Measurements from ENCODE around the gene RBPJ. TPM values are rescaled to one million over a fixed set of nuclear protein-coding genes. Genes with fewer than 3 reads are reported as not detected.

RBPJ gene
- total RNA-seq, 1 donor from 2014 or later: 120 TPM

DNA sequence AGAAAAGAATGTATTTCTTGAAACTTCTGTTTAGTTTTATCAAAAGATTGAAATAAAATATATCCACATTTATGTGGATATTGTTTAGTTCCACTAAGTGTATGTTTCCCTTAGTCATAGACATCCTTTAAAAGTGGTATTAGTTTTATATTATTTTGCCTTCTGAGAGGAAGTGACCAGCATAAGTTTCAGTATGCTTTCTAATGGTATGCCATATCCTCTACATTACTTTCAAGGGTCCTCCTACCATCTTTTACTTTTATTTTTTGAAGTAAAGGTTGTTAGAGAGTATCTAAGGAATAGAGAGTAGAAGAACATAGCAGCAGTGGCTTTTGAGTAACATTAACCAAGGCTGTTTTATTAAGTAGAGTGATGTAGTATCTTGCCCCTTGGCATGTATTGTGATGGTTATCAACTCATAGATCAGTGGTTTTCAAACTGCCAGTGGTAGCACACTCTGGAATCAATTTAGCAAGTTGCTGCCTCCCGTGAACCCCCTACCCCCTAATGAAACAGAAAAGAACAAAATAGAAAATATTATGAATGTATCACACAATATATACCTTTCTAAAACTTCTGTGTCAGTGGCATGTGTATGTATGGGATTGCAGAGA is 44.8 kb downstream of the RBPJ start:
- peaks cover 100% of the 10 kb centered on the region for H3K79me2 ChIP-seq (ENCODE audit: low read depth)
- H3K27me3 ChIP-seq: no peaks in the 10 kb centered on the region
- peaks cover 20% of the 10 kb centered on the region for H3K4me1 Mint-ChIP-seq
- peaks cover 88% of the 10 kb centered on the region for H4K20me1 ChIP-seq (ENCODE audit: low read depth)
- H2AFZ ChIP-seq (replicated peaks): no peak overlapping the region
- no peaks in the 10 kb centered on the region for H3F3A ChIP-seq (ENCODE audit: low read depth)
- no peaks in the 10 kb centered on the region for H3K9me3 ChIP-seq (ENCODE audit: low read depth)
- no peak overlapping the region for H3K4me3 Mint-ChIP-seq
- peak overlapping the region; percentile 26 for H3K27ac ChIP-seq
- no peaks in the 10 kb centered on the region for H3K27me3 Mint-ChIP-seq (ENCODE audit: insufficient read depth, low read depth)
- no peak overlapping the region for H3K4me3 ChIP-seq
- peaks cover 16% of the 10 kb centered on the region for H3K36me3 Mint-ChIP-seq
- no peaks in the 10 kb centered on the region for H3K36me3 ChIP-seq
- peaks cover 30% of the 10 kb centered on the region for H3K4me1 ChIP-seq
- TF ChIP-seq, protein P1, sequence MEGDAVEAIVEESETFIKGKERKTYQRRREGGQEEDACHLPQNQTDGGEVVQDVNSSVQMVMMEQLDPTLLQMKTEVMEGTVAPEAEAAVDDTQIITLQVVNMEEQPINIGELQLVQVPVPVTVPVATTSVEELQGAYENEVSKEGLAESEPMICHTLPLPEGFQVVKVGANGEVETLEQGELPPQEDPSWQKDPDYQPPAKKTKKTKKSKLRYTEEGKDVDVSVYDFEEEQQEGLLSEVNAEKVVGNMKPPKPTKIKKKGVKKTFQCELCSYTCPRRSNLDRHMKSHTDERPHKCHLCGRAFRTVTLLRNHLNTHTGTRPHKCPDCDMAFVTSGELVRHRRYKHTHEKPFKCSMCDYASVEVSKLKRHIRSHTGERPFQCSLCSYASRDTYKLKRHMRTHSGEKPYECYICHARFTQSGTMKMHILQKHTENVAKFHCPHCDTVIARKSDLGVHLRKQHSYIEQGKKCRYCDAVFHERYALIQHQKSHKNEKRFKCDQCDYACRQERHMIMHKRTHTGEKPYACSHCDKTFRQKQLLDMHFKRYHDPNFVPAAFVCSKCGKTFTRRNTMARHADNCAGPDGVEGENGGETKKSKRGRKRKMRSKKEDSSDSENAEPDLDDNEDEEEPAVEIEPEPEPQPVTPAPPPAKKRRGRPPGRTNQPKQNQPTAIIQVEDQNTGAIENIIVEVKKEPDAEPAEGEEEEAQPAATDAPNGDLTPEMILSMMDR (IDR thresholded peaks at IDR 0.05): no peak
- TF ChIP-seq EZH2phosphoT487 (IDR thresholded peaks at IDR 0.05) (no peak), EZH2 (IDR thresholded peaks at IDR 0.05) (no peak)
- no peak overlapping the region for H3K9ac ChIP-seq
- no peaks in the 10 kb centered on the region for H3K9me3 Mint-ChIP-seq
- no peak overlapping the region for H3K4me2 ChIP-seq
- no peak for DNase-seq (ENCODE audit: low spot score)
- no peak overlapping the region for H3K27ac Mint-ChIP-seq

DNA sequence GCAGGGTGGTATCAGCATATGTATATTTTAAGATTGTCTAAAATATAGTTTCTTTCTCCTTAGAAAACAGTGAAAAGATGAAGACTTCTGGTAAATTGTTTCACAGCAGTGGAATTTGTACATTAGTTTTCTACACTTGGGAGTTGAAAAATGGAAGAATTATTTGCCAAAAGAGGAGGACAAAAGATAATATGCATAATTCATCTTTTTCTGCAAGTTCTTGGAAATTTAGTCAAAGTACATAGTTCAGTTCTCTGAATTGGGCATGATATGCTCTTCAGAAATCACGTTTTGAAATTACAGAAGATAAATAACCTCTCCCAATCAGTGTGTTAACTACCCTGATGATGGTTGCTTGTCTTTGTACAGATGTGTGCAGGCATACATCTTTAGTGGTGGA is 47.0 kb downstream of the RBPJ start:
- Mint-ChIP-seq H3K9me3 (no peaks in the 10 kb centered on the region), H3K27ac (no peak overlapping the region), H3K4me3 (no peak overlapping the region), H3K27me3 (ENCODE audit: insufficient read depth, low read depth) (no peaks in the 10 kb centered on the region), H3K36me3 (peaks cover 11% of the 10 kb centered on the region), H3K4me1 (peaks cover 28% of the 10 kb centered on the region)
- H3K36me3 ChIP-seq: no peaks in the 10 kb centered on the region
- no peaks in the 10 kb centered on the region for H3K9me3 ChIP-seq (ENCODE audit: low read depth)
- no peak for DNase-seq (ENCODE audit: low spot score)
- H3K4me3 ChIP-seq: no peak overlapping the region
- peak overlapping the region; percentile 1 for H3K4me2 ChIP-seq
- peaks cover 42% of the 10 kb centered on the region for H3K4me1 ChIP-seq
- H3K79me2 ChIP-seq (ENCODE audit: low read depth): peaks cover 100% of the 10 kb centered on the region
- no peak overlapping the region for H3K9ac ChIP-seq
- H3K27me3 ChIP-seq: no peaks in the 10 kb centered on the region
- H3F3A ChIP-seq (ENCODE audit: low read depth): no peaks in the 10 kb centered on the region
- peaks cover 79% of the 10 kb centered on the region for H4K20me1 ChIP-seq (ENCODE audit: low read depth)
- H3K27ac ChIP-seq: peak overlapping the region; percentile 5
- TF ChIP-seq, protein P1 (IDR thresholded peaks at IDR 0.05): no peak
- no peak for TF ChIP-seq EZH2 (IDR thresholded peaks at IDR 0.05)
- H2AFZ ChIP-seq (replicated peaks): no peak overlapping the region

DNA sequence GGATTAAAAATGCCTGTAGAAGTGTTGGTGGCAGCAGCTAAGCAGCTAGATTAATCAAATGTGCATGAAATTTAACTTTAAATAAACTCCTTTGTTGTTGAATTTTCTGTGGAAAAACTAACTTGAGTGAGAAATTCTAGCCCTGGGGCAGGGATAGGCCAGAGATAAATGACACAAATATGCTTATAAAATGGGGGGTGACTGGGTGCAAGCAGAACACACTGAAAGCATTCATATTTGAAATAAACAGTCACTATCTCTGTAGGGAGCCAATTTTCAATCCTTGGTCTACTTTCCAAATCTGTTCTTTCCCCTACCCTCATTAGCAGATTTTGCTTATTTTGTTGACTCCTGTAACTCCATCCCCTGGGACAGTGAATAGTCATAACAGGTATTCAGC is 47.9 kb downstream of the RBPJ start:
- Histone ChIP-seq H3K9me3 (ENCODE audit: low read depth) (no peaks in the 10 kb centered on the region), H3K4me1 (peaks cover 42% of the 10 kb centered on the region), H3K27me3 (no peaks in the 10 kb centered on the region), H3K4me3 (no peak overlapping the region), H3K79me2 (ENCODE audit: low read depth) (peaks cover 100% of the 10 kb centered on the region), H3K9ac (no peak overlapping the region), H3F3A (ENCODE audit: low read depth) (no peaks in the 10 kb centered on the region), H4K20me1 (ENCODE audit: low read depth) (peaks cover 81% of the 10 kb centered on the region), H2AFZ (replicated peaks) (no peak overlapping the region), H3K27ac (no peak overlapping the region), H3K4me2 (no peak overlapping the region), H3K36me3 (no peaks in the 10 kb centered on the region)
- Mint-ChIP-seq H3K4me3 (no peak overlapping the region), H3K4me1 (peaks cover 28% of the 10 kb centered on the region), H3K9me3 (no peaks in the 10 kb centered on the region), H3K27me3 (ENCODE audit: insufficient read depth, low read depth) (no peaks in the 10 kb centered on the region), H3K27ac (no peak overlapping the region), H3K36me3 (peaks cover 11% of the 10 kb centered on the region)
- TF ChIP-seq, protein P1 (IDR thresholded peaks at IDR 0.05): no peak
- TF ChIP-seq EZH2 (IDR thresholded peaks at IDR 0.05): no peak
- no peak for TF ChIP-seq EZH2phosphoT487 (IDR thresholded peaks at IDR 0.05)
- no peak for DNase-seq (ENCODE audit: low spot score)
